Prostate gland (tissue), 2 donors: Measurements from ENCODE around the gene CDC42BPA.

Experiments
- CTCF ChIP-seq, 4 experiments: fragments of 200-600 bp in 2 of 4; fragments of 450-650 bp in 2 of 4; sonication (generic) in 2 of 4; IDR thresholded peaks; 1 replicate in 3 of 4; 2 replicates in 1 of 4; pipeline ENCODE4 v1.5.1; 2016 to 2019; ENCODE audit warnings: antibody characterized with exemption in 4 of 4, mild to moderate bottlenecking in 2 of 4, moderate library complexity in 2 of 4
- POLR2AphosphoS5 ChIP-seq: sonication (generic); formaldehyde crosslinking; IDR thresholded peaks from one replicate; pipeline ENCODE4 v1.6.1; 2017; ENCODE audit warnings: antibody characterized with exemption

- TF ChIP-seq POLR2AphosphoS5 (peak; percentile 90), CTCF (IDR thresholded peaks at IDR 0.05) (peak in 2 of 4 experiments; percentile 21 to 48)
Observed at GRCh38 chr1:226940029-226940805, 378.1 kb downstream of the CDC42BPA start, which contains the start of gene COQ8A.
